GOT3 (cell line): ENCODE measurements around the gene RAB42.
"Not testable (repeated sequence)": the region's sequence is repeated elsewhere in the genome, so short reads cannot be mapped to it uniquely, and the experiment has no call there.

Experiments used
- DNase-seq: peaks from one replicate; lab custom pipeline; 2025; ENCODE audit warnings: mixed read lengths; lab: John Stamatoyannopoulos, UW

RAB42 gene

GRCh38 chr1:28586585-28587391, 5.3 kb upstream of the RAB42 start:
- DNase-seq = not testable (repeated sequence)

GRCh38 chr1:28592321-28593071, 431 bp downstream of the RAB42 start:
- DNase-seq = no peak

- not testable (repeated sequence) for DNase-seq
These were observed 1.9 kb downstream of the RAB42 start for GRCh38 chr1:28593988-28594356.

- DNase-seq = not testable (repeated sequence)
These were observed 2.8 kb downstream of the RAB42 start for GRCh38 chr1:28594686-28595411.

GRCh38 chr1:28595412-28596191, 3.5 kb downstream of the RAB42 start:
- no peak for DNase-seq

- not testable (repeated sequence) for DNase-seq
These were observed 4.2 kb downstream of the RAB42 start for GRCh38 chr1:28596276-28596675.

GRCh38 chr1:28601696-28602095, 9.6 kb downstream of the RAB42 start:
- no peak for DNase-seq

GRCh38 chr1:28602536-28603439, 10.7 kb downstream of the RAB42 start:
- DNase-seq = no peak

- no peak for DNase-seq
These were observed 12.3 kb downstream of the RAB42 start for GRCh38 chr1:28604411-28604810.

- DNase-seq = no peak
These were observed 12.9 kb downstream of the RAB42 start for GRCh38 chr1:28604962-28605361.

- DNase-seq = no peak
These were observed 14.7 kb downstream of the RAB42 start for GRCh38 chr1:28606771-28607170.

GRCh38 chr1:28613175-28613574, 21.1 kb downstream of the RAB42 start:
- DNase-seq = no peak

GRCh38 chr1:28631713-28632112, 39.6 kb downstream of the RAB42 start:
- DNase-seq = no peak

- no peak for DNase-seq
These were observed 40.5 kb downstream of the RAB42 start for GRCh38 chr1:28632560-28632959.

- no peak for DNase-seq
These were observed 48.7 kb downstream of the RAB42 start for GRCh38 chr1:28640766-28641165.

- no peak for DNase-seq
These were observed 50.2 kb downstream of the RAB42 start for GRCh38 chr1:28642056-28642846.

GRCh38 chr1:28642847-28643635, 51.0 kb downstream of the RAB42 start, which contains the start of gene TAF12:
TAF12 (minus strand) TSS chr1:28643067; CDS start chr1:28622081, 20,986 bp downstream.
- peak; percentile 62 for DNase-seq

GRCh38 chr1:28644494-28644893, 52.4 kb downstream of the RAB42 start:
- DNase-seq = no peak
